ENCODE data around the gene RBM26. TPM values are rescaled to one million over a fixed set of nuclear protein-coding genes. Genes with fewer than 3 reads are reported as not detected.
A peak's percentile ranks its signal among the peaks of the same experiment; 100 is the strongest.

Gene RBM26, protein sequence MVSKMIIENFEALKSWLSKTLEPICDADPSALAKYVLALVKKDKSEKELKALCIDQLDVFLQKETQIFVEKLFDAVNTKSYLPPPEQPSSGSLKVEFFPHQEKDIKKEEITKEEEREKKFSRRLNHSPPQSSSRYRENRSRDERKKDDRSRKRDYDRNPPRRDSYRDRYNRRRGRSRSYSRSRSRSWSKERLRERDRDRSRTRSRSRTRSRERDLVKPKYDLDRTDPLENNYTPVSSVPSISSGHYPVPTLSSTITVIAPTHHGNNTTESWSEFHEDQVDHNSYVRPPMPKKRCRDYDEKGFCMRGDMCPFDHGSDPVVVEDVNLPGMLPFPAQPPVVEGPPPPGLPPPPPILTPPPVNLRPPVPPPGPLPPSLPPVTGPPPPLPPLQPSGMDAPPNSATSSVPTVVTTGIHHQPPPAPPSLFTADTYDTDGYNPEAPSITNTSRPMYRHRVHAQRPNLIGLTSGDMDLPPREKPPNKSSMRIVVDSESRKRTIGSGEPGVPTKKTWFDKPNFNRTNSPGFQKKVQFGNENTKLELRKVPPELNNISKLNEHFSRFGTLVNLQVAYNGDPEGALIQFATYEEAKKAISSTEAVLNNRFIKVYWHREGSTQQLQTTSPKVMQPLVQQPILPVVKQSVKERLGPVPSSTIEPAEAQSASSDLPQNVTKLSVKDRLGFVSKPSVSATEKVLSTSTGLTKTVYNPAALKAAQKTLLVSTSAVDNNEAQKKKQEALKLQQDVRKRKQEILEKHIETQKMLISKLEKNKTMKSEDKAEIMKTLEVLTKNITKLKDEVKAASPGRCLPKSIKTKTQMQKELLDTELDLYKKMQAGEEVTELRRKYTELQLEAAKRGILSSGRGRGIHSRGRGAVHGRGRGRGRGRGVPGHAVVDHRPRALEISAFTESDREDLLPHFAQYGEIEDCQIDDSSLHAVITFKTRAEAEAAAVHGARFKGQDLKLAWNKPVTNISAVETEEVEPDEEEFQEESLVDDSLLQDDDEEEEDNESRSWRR
- total RNA-seq: 10 to 100 TPM; 16.0 to 42.3 (median 25.4) TPM

DNA sequence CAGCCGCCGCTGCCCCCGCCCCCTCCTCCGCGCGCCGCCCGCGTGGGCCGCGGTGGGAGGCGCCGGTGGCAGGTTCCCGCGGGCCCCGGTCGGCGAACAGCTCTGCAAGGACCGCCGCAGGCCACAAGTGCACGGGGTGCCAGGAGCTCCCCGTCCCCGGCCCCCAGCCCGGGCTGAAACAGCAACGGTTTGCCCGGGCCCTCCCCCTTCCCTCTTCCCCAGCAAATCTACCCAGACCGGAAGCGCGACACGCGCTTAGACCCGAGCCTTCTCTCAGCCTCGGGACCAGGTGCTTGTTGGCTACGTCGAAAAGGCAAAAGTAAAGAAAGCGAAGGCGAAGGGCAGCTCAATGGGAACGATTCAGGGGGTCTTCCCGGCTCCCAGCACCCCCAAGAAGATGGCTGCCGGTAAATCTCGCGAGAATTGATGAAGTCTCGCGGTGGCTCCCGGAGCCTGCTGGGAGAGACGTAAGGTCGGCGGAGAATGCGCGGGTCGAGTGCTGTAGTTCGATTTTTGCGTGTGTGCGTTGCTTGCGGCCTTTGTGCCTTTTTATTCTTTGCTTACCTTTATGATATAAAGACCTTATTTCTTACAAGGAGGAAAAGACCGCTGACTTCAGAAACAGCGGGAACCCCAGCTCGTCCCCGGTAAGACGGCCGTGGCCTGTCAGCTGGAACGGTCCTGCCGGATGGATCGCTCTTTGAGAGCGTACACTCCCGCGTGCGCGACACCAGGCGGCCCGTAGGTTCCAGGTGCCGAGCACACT lies at the start of gene RBM26:
Gene RBM26 (minus strand): TSS at position 425 of the 766 bp plus-strand sequence. CDS start 481 bp downstream, outside the sequence.
- TF ChIP-seq CTCF (IDR thresholded peaks at IDR 0.05) (peak in 3 of 6 experiments; percentile 9 to 32 (median 30)), POLR2A (IDR thresholded peaks at IDR 0.05) (peak in 3 of 4 donors; percentile 6 to 70 (median 22))
- intact Hi-C loops (cut with DNase I): no loop called here
- Histone ChIP-seq H3K36me3 (no peaks in the 10 kb centered on the region), H3K27me3 (no peaks in the 10 kb centered on the region), H3K27ac (peak within 1 kb of the TSS; percentile 95 to 98 (median 97)), H3K4me1 (peaks cover 19 to 60% (median 36%) of the 10 kb centered on the region in 3 donors), H3K9me3 (no peaks in the 10 kb centered on the region), H3K4me3 (peak within 1 kb of the TSS; percentile 79 to 99 (median 95))
- DNase-seq: peak; percentile 61
- WGBS, 2 donors: 0% methylated on average over 20 to 32 of the region's 72 CpGs

GRCh38 chr13:79455331-79455730 lies 49.3 kb upstream of the RBM26 start:
- intact Hi-C loops (cut with DNase I): no loop called here
- H3K27ac ChIP-seq: no peak overlapping the region
- no peaks in the 10 kb centered on the region for H3K36me3 ChIP-seq
- H3K9me3 ChIP-seq: no peaks in the 10 kb centered on the region
- TF ChIP-seq CTCF (IDR thresholded peaks at IDR 0.05) (no peak), POLR2A (IDR thresholded peaks at IDR 0.05) (no peak)
- no peaks in the 10 kb centered on the region for H3K27me3 ChIP-seq
- H3K4me1 ChIP-seq: peaks cover 0 to 17% (median 3%) of the 10 kb centered on the region in 3 donors
- no peak overlapping the region for H3K4me3 ChIP-seq
- 81 to 96% methylated on average over 5 to 7 of the region's 7 CpGs for WGBS, 2 donors
- no peak for DNase-seq

DNA sequence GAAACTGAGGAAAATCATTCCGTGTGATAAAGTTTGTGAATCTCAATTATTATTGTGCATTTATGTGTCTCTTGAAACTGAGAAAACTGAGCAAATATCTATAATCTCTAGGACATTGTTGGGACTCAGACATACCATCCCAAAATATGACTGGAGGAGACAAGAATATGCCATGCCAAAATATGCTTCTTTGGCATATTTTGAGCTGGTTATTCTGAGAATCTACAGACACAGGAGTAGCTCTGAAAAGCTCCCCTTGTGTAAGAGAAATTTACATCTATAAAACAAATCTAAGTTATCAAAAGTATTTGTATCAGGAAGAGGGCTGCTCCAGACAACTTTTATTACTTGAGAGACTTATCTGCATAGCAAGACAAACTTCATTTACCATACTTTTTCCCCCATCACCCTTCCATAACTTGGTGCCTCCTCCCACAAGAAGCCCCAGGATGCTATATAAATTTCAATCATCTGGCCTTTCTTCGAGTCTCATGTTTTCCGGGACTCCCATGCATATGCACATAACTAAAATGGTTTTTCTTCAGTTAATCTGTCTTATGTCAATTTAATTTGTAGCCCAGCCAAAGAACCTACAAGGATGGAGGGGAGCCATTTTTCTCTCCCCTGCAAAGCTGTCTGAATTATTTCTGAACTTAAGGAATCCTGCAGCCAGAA lies 46.3 kb upstream of the RBM26 start:
- TF ChIP-seq POLR2A (IDR thresholded peaks at IDR 0.05) (no peak), CTCF (IDR thresholded peaks at IDR 0.05) (no peak)
- no peaks in the 10 kb centered on the region for H3K27me3 ChIP-seq

DNA sequence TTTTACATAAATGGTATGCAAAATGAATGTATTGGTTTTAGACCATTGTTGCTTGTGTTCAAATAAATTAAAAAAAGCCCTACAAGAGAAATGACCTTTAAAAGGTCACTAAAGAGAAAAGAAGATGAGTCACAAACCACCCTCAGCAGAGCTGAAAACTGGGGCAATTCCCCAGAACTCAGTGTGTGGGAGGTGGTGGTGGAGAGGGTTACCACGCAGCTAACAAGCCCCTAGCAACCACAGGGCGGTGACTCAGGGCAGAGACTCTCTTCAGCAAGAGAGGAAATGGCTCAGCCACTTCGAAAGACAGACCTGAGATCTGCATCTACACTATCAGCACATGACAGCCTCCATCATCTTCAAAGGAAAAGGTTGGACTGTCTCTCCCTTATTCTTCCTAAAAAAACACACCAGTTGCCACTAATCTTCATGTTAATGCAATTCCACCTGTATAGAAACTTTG lies 45.5 kb upstream of the RBM26 start:
- intact Hi-C loops (cut with DNase I): no loop called here
- no peaks in the 10 kb centered on the region for H3K27me3 ChIP-seq
- H3K9me3 ChIP-seq: no peaks in the 10 kb centered on the region
- H3K4me3 ChIP-seq: no peak overlapping the region
- no peaks in the 10 kb centered on the region for H3K4me1 ChIP-seq
- no peak for DNase-seq
- 21 to 22% methylated on average over 3 of the region's 3 CpGs for WGBS, 2 donors
- TF ChIP-seq POLR2A (IDR thresholded peaks at IDR 0.05) (no peak), CTCF (IDR thresholded peaks at IDR 0.05) (no peak)
- no peak overlapping the region for H3K27ac ChIP-seq
- no peaks in the 10 kb centered on the region for H3K36me3 ChIP-seq

More for the DNA sequence above, 46.3 kb upstream of the RBM26 start:
- Histone ChIP-seq H3K9me3 (no peaks in the 10 kb centered on the region), H3K27ac (no peak overlapping the region), H3K4me3 (no peak overlapping the region), H3K36me3 (no peaks in the 10 kb centered on the region), H3K4me1 (no peaks in the 10 kb centered on the region)
- intact Hi-C loops (cut with DNase I): no loop called here
- no peak for DNase-seq
- WGBS, 2 donors: 76 to 83% methylated on average over 3 of the region's 3 CpGs

All from esophagus squamous epithelium (tissue), 5 donors.